Activated CD8-positive, alpha-beta memory T cell treated with anti-CD3 and anti-CD28 coated beads, Interleukin-2, amount 50 U/mL, for 24 hours (primary cell): ENCODE data around the gene DAAM1.

Source experiments
- DNase-seq: peaks from one replicate; pipeline ENCODE4 v3.0.0-alpha.2; 2020; ENCODE audit errors: extremely low read depth

DAAM1 gene

DNA sequence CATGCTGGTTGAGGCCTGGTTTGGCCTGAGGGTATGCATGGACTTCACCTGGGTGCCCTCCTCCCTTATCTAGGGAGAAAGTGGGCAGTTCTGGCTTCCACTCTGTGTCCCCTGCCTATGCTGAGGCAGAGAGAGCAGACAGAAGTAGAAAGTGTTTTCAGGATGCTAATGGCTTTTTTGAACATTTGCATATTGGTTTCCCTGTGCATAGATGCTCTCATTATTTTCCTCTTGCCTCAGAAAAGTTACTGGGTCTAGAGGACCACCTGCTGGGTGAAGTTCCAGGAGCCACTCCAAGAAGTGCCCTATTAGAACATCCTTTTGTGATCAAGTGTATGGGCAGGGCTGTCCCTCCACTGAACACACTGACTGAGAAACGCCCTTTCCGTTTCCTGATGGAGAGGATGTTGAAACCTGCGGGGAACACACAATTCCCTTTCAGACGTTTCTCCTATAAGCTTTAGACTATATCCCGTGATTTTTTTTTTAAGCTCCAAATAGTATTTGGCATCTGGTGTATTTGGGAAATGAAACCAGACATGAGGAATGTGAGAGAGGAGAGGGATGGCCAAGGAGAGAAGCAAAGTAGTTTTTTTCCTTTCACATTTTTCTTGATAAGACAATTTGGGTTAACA is 66.6 kb downstream of the DAAM1 start:
- DNase-seq = no peak

DNA sequence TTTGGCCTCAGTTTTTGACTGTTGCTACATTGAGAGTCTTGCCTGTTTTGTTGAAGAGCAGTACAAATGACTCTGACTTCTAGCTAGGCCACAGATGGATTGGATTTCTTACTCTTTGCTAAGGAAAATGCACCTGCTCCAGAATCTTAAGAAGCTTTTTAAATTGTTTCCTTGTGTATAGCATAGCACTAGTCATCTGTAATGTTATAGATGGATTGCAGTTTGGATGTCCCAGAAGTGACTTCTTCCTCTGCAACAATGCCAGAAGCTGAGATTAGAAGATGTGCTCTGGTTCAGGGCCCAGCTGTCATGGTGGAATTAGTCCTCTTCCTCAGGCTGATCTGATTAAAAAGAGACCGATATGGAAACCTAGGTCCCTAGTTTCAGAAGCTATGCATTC is 67.9 kb downstream of the DAAM1 start:
- no peak for DNase-seq

DNA sequence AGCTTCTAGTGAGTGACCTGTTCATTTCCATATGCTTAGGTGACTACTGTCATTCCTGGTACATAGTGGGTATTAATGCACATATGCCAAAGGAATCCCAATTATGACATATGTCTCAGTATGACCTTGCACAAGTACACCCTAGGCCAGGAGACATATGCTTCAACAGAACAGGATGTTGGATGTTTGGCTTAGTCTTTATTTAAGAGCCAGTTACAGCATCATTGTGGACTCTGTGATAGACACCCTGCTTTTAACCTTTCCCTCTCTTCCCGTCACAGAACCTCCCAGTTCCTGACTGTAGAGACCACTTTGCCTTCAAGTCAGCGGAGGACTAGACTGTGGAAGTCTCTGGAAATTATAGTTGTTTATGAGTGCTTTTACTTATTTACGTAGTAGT is 72.9 kb downstream of the DAAM1 start:
- no peak for DNase-seq

DNA sequence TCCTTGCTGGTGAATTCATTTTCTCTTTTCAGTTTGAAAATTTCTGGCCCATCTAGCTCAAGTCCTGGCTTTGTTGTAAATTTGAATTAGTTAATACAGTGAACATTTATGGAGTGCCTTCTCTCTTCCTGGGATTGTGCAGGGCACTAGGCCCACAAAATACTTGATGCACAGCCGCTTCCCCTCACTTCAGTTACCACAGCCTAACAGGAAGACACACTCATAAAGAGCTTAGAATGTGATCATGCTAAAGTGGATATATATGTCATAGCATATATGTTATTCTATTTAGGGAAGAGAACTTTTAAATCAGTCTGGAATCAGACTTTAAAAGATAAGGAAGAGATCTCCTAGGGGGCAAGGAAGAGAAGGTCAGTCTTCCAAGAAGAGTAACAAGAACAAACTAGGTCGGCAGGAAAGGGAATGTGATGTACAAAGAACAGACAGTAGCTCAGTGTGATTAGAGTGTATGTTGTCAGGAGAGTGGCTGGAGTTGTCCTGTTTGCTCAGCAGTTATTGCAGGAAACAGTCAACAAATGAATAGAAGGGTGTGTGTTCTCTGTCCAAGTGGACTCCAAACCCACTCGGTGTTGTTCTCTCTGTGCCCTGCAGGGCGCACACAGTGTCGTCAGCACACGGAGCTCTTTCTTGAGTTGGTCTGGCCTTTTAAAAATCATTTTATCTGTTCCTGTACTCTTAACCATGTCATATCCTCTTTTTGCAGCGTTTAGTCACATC is 74.4 kb downstream of the DAAM1 start:
- no peak for DNase-seq

DNA sequence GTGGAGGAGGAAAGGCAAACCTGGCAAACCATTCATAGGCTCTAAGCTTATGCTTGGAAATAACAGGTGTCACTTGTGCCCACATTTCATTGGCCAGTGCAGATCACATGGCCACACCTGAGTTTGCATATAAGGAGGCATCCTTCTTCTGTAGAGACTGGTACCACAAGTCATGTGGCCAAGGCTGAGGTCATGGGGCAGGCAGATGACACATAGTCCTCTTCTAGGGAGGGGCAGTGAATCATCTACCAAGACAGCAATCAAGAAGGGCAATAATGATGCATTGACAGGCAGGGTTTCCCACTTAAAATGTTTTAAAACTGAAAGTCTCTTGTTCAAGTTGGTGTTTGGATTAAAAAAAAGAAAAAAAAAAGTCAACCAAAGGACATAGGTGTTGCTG is 77.3 kb downstream of the DAAM1 start:
- no peak for DNase-seq

DNA sequence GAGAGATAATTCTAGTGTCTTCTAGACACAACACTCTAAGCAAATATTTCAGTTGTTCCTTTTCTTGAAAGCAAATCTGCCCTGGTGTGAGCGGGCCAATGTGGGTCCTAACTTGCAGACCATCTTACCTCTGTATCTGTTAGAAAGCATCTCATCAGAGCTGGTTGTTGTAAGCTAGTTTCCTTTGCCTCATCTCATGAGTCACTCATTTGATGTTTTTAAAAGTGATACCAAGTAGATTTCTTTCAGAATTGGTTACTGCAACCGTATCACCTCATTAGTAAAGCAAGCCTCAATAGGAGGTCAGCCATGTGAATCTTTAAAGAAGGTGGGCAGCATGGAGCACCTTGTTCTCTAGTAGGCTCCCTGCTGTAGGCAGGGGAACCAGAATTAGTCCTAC is 78.6 kb downstream of the DAAM1 start:
- no peak for DNase-seq

DNA sequence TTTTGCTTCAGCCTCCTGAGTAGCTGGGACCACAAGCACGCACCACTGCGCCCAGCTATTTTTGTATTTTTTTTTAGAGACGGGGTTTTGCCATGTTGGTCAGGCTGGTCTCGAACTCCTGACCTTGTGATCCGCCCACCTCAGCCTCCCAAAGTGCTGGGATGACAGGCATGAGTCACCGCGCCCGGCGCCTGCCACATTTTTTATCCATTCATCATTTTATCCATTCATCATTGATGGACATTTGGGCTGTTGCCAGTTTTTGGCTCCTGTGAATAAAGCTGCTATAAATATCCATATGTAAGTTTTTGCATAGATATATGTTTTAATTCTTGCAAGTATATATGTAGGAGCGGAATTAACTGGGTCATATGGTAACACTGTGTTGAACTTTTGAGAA is 79.5 kb downstream of the DAAM1 start:
- DNase-seq = no peak

DNA sequence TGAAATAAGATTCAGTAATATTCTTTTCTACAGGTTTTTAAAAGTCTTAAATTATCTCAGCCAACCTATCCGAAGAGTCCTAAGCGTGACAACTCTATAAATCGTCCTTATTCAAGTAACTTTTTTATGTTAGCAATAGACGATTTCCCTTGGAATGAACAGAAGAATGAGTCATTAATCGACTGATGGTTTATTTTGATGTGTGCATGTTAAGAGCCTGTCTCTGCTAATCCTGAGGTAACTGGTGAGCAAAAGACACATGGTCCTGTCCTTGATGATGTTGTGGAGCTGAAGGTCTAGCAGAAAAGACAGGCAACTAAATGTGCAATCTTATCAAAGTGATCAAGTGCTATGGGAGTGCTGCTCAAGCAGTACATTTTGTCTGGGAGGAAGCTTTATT is 80.4 kb downstream of the DAAM1 start:
- DNase-seq = no peak

DNA sequence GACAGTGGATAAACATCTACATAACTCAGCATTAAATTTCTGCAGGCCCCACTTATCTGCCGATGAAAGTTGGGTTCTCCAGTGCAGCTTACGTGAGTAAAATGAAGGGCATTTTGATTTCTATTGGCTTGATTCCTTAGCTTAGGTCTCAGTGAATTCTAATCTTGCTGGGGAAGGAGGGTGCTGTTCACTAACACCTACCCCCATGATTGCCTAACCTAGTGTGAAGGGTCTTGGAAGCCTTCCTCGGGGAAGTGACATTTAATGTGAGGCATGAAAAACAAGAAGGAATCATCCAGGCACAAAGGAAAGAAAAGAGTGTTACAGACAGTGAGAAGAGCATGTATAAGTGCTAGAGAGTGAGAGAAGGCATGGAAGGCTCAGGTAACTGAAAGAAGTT is 81.0 kb downstream of the DAAM1 start:
- no peak for DNase-seq

DNA sequence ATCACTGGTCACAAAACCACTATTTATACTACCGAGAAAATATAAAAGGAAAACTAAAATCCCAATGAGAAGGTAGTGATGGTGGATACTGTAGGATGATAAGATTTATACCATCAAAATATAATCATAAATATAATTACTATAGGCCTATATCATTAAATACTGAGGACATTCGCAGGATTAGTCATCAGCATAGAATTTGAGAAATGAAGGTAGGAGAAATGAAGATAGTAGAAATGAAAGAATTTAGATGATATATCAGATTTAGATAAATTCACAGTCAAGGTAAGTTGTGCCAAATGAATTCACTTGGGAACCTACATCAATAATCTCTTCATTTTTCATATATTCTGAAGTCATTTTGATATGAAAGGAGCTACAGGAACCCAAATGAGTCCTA is 82.8 kb downstream of the DAAM1 start:
- no peak for DNase-seq

DNA sequence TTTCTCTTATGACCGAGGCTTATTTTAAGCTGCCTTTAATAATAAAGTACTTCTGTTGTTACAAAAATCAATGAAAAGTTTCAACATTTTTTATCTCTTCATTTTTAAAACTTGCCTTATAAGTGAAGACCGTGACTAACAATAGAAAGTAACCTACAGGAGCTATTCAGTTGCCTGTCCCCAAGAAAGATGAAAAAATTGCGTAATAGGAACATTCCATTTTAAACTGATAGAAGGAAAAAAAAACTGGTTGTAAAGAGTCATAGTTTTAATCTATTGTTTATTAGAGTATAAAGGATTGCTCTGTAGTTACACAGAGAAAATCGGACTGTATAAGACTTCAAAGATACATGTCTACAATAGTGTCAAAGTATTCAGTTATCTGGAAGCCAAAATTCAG is 83.3 kb downstream of the DAAM1 start:
- no peak for DNase-seq

DNA sequence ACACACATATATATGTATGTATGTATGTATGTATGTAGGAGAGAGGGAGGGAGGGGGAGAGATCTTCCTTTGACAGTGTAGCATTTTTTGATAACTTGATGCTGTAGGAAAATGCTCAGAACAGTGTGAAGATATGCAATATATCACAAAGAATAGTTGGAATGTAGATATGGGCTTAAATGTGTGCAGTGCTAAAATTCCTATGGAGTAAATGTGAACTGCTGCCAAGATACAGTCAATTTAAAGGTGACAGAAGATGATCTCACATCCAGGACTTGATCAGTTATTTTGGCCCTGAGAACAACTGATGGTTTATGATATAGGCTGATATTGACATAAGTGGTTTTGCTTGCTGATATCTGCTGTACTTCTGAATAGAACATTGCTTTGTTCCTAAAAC is 84.2 kb downstream of the DAAM1 start:
- DNase-seq = no peak

DNA sequence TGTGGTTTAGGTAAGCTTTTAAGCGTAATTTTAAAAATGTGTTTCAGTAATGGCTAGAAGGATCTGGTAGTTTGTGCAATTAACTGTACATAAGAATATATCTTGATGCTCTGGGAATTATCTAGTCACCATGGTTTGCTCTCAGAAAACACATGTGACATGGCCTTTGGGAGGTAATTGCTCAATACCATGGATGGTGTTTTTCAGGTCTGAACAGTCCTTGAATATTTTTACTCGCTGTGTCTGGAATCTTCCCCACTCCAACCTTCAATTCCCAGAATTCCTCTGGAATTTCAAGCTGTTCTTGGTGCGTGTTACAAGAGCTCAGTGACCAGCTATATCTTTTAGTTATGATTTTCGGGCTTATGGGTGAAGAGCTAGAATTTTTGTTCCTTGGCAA is 85.3 kb downstream of the DAAM1 start:
- no peak for DNase-seq

DNA sequence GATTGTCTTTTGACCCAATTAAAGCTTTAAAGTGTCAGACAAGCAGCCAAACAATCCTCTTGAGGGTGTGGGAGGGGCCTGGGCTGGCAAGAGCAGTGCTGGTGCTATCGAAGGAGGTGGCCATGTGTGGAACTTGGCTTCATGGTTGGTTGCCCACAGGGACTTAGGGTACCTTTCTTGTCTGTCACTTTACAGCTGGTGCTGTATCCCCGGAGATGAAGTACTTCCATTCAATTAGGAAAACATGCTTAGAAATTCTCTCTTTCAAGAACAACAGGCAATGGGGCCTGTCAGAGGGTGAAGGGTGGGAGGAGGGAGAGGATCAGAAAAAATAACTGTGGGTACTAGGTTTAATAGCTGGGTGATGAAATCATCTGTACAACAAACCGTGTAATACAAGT is 86.5 kb downstream of the DAAM1 start:
- DNase-seq = no peak

DNA sequence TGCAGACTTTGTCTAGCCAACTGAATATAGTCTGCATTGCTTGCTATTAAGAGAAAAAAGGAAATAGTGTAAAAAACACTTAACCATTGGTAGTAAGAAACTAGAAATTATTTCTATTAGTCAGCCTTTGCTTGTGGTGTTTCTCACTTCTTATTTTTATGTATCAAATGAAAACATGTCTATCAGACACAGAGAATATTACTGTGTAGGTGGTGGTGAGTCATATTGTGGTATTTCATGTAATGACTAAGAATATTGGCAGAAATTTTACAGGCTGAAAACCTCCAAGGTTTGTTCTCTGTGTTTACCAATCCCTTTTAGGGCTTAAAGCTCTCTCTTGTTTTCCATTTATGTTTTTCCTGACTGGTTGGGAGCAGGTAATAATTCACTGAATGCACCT is 87.2 kb downstream of the DAAM1 start:
- no peak for DNase-seq

DNA sequence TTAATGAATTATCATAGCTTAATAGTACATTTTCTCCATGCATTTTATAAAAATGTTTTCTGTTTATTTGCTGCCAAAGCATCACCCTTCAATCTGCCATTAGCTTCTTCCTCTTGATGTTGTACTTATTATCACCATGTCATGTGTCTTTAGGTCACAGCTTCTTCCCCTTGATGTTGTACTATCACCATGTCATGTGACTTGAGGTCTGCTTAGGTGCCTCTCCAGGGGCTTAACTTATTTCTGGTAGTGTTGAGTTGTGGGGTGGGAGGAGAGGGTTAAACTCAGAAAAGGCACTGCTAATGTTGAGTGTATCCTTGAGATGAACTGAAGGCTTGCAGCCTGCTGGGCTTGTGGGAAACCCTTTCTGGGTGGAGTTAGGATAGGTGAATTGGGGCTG is 87.8 kb downstream of the DAAM1 start:
- no peak for DNase-seq

DNA sequence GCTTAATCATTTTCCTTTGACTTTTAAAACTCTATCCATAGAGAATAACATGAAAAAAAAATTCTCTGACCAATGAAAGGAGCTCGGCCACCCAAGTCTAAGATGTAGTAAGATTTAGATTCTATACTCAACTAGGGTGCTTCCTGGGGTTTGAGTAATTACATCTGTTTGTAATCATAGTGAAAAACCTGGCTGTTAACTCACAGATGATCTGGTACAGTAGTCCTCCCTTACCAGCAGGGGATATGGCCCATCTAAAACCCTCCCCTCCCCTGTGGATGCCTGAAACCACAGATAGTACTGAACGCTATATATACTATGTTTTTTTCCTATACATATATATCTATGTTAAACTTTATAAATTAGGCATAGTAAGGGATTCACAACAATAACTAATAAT is 89.2 kb downstream of the DAAM1 start:
- no peak for DNase-seq

DNA sequence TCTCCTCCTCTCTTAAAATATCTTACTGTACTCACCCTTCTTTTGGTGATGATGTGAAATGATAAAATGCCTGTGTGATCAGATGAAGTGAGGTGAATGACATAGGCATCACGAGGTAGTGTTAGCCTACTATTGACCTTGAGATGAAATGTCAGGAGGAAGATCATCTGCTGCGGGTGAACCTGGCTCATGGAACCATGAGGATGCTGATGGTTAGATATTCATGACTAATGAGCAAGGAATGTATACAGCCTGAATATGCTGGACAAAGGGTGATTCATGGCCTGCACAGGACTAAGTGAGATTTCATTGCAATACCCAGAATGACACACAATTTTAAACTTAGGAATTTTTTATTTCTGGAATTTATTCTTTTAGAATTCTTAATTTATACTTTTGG is 89.6 kb downstream of the DAAM1 start:
- no peak for DNase-seq

DNA sequence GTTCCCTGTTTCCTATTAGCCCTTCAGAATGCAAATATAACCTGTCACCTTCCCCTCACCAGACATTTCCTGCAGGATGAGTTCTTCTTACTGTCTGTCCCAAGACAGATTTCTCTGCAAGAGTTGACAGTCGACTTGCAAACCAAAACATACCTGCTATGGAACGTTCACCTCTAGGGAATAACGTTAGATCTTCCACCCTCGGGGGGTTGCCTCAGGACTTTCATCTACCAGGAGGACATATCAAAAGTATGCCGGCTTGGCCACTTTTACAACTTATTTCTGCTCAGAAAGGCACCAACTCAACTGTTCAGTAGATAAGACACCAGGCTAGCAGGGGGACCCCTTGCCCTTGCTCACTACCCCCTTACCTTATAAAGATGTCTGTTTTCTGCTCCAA is 92.5 kb downstream of the DAAM1 start:
- no peak for DNase-seq

DNA sequence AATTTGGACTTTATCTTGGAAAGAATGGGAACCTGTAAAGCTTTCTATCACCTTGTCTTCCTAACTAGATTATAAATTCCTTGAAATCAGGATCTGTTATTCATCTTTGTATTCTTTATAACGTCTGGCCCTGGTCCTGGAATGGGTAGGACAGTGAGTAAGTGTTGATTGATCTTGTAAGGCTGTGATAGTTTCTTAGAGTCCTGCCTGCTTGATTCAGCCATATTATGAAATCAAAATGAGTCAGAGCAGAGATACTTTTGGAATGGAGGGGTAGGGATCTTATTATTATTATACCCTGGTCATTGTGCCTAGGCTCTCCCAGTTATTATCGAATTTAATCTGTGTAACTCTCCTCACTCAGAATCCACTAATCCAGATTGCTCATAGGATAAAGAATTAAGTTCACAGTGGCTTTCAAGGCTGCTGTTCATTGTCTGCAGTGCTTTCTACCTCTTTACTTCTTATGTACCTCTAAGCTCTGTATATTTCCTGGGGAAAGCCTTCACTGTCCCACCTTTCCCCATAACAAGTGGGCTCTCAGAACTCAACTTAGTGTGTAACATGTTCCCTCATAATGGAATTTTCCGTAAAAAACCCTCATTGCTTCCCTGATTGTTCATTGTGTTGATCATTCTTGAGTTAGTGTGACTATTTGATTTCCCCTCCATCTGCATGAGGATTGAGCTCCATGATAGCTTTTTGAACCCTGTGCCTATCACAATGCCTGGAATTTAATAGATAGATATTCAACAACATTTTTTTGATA is 93.3 kb downstream of the DAAM1 start:
- DNase-seq = no peak

DNA sequence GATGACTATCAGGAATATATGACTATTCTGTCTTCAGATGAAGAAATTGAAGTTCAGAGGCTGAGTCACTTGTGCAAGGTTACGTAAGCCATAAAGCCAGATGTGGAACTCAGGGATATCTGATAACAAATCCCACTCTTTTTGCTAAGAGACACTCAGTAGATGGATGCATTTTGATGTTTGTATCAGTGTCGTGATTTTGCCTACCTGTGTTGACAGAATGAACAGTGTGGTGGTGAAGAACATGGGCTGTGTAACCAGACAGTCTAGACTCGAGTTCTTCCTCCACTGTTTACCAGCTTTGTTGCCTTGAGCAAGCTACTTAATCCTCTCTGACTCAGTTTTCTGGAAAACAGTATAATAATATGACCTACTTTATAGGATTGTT is 93.9 kb downstream of the DAAM1 start:
- DNase-seq = no peak

DNA sequence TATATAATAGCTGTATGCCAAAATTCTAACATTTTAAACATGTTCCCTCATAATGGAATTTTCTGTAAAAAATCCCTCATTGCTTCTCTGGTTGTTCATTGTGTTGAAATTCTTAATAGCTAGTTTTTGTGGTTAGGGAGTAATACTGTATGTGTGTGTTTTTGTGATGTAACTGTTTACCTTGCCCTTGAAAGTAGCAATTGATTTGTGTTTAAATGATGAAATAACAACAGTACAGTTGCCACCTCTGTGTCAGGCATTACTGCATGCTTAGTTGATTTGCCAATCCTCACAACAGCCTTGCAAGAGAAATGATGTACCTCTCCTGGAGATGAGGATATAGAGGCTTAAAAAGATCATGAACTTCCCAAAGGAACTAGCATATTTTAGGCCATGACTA is 94.9 kb downstream of the DAAM1 start:
- DNase-seq = no peak

DNA sequence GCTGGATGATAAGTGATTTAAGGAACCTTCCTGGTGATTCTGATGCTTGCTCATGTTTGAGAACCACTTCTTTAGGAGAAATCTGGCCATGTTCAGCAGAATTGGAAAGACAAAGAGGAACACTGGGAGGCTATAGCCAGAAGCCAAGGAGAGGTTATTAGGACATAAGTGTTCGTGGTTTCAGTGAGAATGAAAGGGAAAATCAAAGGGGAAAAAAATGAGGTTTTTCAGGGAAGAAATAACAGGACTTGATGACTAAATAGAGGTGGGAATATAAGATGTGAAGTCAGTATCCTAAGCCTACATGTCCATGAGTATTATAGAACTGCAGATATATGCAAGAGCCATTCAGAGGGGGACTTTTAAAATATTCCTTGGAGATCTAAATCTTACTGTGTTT is 95.6 kb downstream of the DAAM1 start:
- DNase-seq = no peak
